Measurements from ENCODE around the gene KHNYN. TPM values are rescaled to one million over a fixed set of nuclear protein-coding genes. Genes with fewer than 3 reads are reported as not detected.

The KHNYN gene
- total RNA-seq, result 47.7 and 49.6 TPM in 2 replicates

DNA sequence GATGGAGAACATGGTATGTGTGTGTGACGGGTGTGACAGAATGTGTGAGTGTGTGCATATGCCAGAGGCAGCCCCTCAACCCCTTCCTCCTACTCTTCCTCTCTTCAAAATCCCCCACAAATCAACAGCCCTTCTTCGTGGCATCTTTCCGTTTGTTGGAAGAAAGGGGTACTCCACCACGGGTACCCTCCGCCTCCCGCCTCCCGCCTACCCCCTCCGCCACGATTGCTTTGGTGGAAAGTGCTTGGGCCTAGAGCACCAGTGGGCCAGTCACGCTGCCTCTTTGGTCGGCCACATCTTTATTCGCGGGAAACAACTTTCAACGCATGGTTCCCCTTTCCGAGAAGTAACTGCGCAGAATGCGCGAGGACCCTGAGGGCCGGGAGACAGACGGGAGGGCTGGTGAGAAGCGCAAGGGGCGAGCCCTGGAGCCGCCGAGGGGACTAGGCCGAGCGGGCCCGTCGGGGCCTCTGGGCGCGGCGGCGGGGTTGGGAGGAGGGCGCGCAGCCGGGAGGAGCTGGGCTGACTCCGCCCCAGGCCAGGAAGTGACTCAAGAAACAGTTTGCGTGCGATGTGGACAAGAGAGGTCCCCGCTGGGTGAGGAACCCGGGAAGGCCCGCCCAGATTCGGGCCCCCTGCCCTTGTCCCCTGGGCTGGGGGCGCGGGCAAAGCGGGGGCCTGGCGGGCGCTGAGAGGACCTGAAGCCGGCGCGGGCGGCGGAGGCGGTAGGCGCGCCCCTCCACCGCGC, at the start of gene KHNYN, which contains the start of gene CBLN3:
KHNYN (plus strand) TSS at position 560 of the 748 bp plus-strand sequence. CDS start 777 bp downstream, outside the sequence.
CBLN3 (minus strand) TSS at position 274 of the 748 bp plus-strand sequence. CDS start 614 bp downstream, outside the sequence.

DNA sequence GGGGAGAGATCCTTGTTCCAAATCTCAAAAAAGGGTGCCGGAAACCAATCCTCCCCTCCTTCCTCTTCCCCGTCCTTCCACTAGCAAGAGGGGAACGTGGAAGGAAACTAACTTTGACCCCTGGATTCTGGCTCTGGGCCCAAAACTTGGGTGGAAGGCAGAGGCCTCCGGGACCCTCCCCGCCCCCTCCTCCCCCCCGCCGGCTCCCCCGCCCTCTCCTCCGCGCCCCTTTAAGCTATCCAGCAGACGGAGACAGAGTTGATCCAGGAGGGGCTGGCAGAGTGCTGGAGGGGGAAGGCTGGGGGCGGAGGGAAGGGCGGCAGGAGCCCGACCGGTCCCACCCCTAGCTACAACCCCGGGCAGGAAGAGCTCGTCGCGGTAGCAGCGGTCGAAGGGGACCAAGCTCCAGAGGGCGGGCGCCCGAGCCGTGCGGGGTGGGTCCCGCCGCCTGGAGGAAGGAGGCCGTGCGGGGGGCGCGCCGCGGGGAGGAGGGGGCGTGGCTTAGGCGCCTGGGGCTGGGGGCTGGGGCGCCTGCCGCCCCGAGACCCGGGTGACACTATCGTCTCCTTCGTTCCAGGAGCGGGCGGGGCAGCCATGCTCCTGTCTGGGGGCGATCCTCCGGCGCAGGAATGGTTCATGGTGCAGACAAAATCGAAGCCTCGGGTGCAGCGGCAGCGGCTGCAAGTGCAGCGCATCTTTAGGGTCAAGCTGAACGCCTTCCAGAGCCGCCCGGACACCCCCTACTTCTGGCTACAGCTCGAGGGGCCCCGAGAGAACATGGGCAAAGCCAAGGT, 30.9 kb upstream of the KHNYN start, which contains the start of gene NYNRIN:
NYNRIN (plus strand) TSS at position 351 of the 794 bp plus-strand sequence; CDS start at position 595, 244 bp downstream.

DNA sequence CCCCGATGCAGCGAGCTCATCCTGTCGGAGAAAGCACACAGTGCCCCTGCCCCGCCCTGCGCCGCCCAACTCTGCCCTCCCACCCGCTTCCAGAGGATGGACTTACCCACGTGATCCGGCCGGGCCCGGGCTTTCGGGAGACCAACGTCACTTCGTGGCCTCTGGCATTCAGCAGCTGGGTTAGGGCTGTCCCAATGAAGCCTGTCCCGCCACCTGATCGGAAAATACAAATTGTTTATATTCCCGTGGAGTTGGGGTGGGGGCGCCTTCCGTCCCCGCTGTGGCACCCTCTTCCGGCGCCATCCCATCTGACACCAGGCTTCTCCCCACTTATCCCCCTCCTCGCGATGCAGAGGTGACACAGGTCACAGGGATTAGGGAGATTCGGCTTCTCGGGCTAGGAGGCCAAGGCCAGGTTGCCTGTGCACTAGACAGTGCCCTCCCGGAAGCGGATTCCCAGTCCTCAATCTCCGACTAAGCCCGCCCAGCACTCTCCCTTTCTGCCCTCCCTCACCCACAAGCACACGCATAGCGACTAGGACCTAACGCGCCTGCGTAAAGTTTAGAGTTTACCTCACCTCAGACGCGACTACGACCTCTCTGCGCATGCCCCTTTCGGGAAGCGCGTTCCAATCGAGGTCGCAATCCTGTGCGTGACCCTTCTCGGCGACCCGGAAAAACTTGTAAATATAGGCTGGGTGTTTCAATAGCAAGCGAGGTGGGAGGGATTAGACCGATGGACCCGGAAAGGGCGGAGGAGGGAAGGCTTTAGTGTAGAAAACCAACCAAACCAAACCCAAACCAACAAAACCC, 12.7 kb downstream of the KHNYN start, which contains the start of gene SDR39U1:
SDR39U1 (minus strand) TSS at position 537 of the 813 bp plus-strand sequence; CDS start at position 530, 7 bp downstream.

Other genes with a start within 250 kb of the KHNYN start
- 36.2 and 52.9 TPM in 2 replicates for gene IPO4, start 241.1 kb upstream of the KHNYN start, total RNA-seq
- 90.6 and 92.9 TPM in 2 replicates for gene TM9SF1, start 234.5 kb upstream of the KHNYN start, total RNA-seq
- 0.14 and 0.30 TPM in 2 replicates for gene TSSK4, start 224.3 kb upstream of the KHNYN start, total RNA-seq
- 26.1 and 33.1 TPM in 2 replicates for gene CHMP4A, start 216.5 kb upstream of the KHNYN start, total RNA-seq
- gene MDP1, start 213.9 kb upstream of the KHNYN start, total RNA-seq, result 7.9 and 20.5 TPM in 2 replicates
- 158 and 162 TPM in 2 replicates for gene NEDD8, start 197.6 kb upstream of the KHNYN start, total RNA-seq
- gene GMPR2, start 197.0 kb upstream of the KHNYN start, total RNA-seq, result 66.8 and 89.7 TPM in 2 replicates
- 45.1 and 49.5 TPM in 2 replicates for gene TINF2, start 187.3 kb upstream of the KHNYN start, total RNA-seq
- gene TGM1, start 166.8 kb upstream of the KHNYN start, total RNA-seq, result 0.74 and 2.1 TPM in 2 replicates
- gene RABGGTA, start 158.4 kb upstream of the KHNYN start, total RNA-seq, result 29.7 and 35.2 TPM in 2 replicates
- gene DHRS1, start 130.2 kb upstream of the KHNYN start, total RNA-seq, result 14.9 and 23.2 TPM in 2 replicates
- 19.6 and 23.9 TPM in 2 replicates for gene NOP9, start 130.1 kb upstream of the KHNYN start, total RNA-seq
- gene CIDEB, start 122.0 kb upstream of the KHNYN start, total RNA-seq, result 0.59 and 0.69 TPM in 2 replicates
- gene LTB4R2, start 119.8 kb upstream of the KHNYN start, total RNA-seq, result 2.1 and 3.5 TPM in 2 replicates
- gene LTB4R, start 118.5 kb upstream of the KHNYN start, total RNA-seq, result 0.59 and 0.78 TPM in 2 replicates
- 0.59 and 0.97 TPM in 2 replicates for gene ADCY4, start 94.9 kb upstream of the KHNYN start, total RNA-seq
- not detected in 2 replicates for gene RIPK3, start 90.0 kb upstream of the KHNYN start, total RNA-seq
- gene NFATC4, start 61.8 kb upstream of the KHNYN start, total RNA-seq, result 29.7 and 36.8 TPM in 2 replicates
- 1.2 and 3.0 TPM in 2 replicates for gene NYNRIN, start 31.0 kb upstream of the KHNYN start, total RNA-seq
- 1.7 and 2.7 TPM in 2 replicates for gene CBLN3, start 286 bp upstream of the KHNYN start, total RNA-seq
- 8.2 and 13.1 TPM in 2 replicates for gene SDR39U1, start 12.8 kb downstream of the KHNYN start, total RNA-seq
- not detected in 2 replicates for gene CMA1, start 78.3 kb downstream of the KHNYN start, total RNA-seq
- not detected in 2 replicates for gene CTSG, start 146.3 kb downstream of the KHNYN start, total RNA-seq
- not detected in 2 replicates for gene GZMH, start 179.7 kb downstream of the KHNYN start, total RNA-seq
- gene GZMB, start 204.2 kb downstream of the KHNYN start, total RNA-seq, result not detected in 2 replicates